GM18519 (cell line): ENCODE results near the gene MDGA2.
"Not testable (repeated sequence)": the region's sequence is repeated elsewhere in the genome, so short reads cannot be mapped to it uniquely, and the experiment has no call there.

Experiments
- ATAC-seq: cut with Tn5 transposase; IDR thresholded peaks from one replicate; pipeline ENCODE4 v1.9.1; 2021; ENCODE audit warnings: mild to moderate bottlenecking, moderate library complexity; ENCODE audit not compliant: unreplicated experiment, low FRiP score

Gene MDGA2

DNA sequence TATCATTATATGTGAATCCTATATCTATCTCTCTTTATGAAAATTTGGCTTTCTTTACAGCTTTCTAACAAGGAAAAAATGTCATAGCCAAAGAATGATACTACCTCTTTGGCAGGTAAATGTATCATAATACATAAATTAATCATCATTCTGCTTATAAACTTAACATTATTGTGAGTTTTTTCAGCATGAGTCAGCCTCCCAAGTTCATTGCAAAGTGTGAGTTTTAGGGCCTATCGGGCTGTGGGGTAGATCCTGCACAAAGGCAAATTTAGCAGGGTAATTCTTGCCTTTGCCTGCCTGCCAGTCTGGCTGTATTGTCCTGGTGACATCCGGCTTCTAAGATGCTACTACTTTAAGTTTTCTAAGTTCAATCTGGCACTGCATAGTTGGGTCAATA is 412.6 kb downstream of the MDGA2 start:
- ATAC-seq = no peak

DNA sequence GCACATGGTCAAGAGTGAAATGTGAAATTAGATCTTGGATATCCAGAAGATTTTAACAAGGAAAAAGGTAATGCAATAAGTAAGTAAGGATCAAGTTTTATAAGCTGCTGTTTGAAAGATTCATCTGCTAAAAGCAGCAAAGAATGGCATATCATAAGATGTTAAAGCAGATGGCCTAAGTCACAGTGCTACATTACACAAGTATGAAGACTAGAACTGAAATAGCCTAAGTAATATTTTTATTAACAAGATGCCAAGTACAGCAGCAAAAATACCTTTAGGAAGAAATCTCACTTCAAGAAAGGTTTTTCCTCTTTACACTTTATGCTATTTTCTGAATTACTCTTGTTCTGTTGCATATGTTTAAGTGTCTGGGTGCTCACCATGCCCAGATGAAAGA is 414.1 kb downstream of the MDGA2 start:
- ATAC-seq = no peak

DNA sequence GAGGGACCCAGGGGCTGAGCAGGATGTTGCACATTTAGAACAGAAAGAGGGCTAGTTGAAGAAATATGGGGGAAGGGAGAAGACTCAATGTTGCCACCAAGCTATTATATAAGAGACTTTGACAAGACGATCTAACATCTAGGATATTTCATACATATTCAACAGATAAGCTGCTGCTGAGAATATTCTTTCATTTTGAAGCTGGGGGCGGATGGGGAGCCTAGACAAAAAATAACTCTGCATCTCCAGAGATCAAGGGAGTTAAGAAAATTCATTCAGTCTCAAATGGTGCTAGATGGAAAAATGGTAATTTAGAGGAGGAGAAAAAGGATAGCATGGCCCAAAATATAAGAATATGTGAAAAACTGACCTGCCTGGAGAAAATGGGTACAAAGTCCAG is 415.6 kb downstream of the MDGA2 start:
- no peak for ATAC-seq

DNA sequence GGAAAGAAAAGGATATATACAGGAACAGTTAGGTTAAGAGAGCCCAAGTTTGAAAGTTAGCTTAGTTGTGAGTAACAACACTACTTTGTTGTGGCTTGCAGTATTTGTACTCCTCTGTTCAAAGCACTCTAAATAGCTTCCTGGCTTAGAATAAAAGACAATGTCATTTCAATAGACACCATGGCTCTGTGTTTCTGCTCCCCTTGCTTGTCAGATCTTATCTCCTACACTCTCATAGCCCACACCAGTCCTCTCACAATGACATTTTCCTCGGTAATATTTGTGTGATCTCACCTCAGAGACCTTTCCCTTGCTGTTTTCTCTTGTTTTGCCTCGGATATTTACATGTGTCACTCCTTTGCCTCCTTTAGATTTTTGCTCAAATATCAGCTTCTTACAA is 418.4 kb downstream of the MDGA2 start:
- ATAC-seq = no peak

DNA sequence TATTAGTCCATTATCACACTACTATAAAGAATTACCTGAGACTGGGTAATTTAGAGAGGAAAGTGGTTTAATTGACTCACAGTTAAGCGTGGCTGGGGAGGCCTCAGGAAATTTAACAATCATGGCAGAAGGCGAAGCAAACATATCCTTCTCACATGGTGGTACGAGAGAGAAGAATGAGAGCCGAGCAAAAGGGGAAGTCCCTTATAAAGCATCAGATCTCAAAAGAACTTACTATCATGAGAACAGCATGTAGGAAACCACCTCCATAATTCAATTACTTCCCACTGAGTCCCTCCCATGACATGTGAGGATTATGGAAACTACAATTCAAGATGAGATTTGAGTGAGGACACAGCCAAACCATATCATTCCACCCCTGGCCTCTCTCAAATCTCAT is 422.6 kb downstream of the MDGA2 start:
- no peak for ATAC-seq

DNA sequence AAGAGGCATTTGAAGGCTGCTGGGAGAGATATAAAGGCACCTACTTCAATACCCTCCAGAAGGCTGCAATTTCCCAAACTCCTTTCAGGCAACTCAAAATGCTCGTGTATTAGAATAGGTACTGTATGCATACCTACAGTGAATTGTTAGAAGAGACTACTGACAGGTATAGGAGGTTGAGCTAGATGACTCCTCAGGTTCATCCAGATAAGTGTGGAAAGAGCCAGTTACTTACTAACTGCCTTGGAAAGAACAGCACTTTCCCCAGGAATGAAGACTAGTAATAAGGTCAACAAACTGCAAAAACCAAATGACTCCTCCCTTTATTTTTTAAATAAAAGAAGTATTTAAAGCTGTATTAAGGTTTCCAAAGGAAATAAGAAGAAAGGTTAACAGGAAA is 429.0 kb downstream of the MDGA2 start:
- ATAC-seq = no peak

DNA sequence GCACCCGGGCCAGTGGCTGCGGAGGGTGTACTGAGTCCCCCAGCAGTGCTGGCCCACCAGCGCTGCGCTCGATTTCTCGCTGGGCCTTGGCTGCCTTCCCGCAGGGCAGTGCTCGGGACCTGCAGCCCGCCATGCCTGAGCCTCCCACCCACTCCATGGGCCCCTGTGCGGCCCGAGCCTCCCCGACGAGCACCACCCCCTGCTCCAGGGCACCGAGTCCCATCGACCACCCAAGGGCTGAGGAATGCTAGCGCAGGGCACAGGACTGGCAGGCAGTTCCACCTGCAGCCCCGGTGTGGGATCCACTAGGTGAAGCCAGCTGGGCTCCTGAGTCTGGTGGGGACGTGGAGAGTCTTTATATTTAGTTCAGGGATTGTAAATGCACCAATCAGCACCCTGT is 432.8 kb downstream of the MDGA2 start:
- ATAC-seq = not testable (repeated sequence)

DNA sequence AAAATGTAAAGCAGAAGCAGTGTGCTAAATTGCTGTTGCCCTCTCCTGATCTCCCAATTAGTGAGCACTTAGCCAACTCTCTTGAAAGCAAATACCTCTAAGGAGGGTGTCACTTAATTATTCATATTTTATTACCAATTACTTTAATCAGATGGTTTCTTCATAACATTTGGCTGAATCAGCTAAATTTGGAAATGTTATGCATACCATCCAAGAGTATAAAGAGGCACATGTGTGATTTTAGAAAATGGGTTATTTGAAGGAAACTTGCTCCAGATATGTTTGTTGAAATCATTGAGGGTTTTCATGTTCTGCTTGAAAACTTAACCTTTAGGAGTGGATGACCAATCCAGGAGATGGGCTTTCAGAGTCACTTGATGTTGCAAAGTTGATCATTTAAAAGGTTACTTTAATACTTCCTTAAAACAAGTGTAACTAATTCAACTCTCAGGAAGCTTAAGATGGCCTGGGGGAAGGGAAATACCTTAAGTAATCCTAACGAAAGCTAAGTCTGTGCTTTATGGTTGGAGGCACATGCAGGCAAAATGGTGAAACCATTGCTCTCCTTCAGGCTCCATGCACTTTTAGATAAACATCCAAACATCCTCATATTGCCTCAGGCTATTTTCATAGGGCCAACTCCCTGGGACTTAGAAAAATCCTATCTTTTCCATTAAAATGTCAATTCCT is 434.5 kb downstream of the MDGA2 start:
- ATAC-seq = no peak

DNA sequence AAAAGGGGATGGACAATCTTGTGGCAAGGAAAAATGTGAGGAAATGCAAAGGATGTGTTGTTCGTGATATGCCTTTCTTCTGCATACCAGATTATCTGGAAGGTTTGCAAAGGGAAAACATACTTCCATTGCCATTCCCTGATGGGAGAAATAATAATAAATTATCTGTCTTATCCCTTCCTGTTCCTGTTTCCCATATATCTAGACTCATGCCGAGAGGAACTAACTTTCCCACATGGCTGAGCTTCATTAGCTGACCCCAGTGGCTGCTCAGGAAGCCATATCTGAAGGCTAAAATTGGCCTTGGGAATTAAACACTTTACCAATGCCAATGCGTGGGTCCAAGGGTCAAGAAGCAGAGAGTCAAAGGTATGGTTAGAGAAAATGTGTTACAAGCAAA is 439.8 kb downstream of the MDGA2 start:
- no peak for ATAC-seq

DNA sequence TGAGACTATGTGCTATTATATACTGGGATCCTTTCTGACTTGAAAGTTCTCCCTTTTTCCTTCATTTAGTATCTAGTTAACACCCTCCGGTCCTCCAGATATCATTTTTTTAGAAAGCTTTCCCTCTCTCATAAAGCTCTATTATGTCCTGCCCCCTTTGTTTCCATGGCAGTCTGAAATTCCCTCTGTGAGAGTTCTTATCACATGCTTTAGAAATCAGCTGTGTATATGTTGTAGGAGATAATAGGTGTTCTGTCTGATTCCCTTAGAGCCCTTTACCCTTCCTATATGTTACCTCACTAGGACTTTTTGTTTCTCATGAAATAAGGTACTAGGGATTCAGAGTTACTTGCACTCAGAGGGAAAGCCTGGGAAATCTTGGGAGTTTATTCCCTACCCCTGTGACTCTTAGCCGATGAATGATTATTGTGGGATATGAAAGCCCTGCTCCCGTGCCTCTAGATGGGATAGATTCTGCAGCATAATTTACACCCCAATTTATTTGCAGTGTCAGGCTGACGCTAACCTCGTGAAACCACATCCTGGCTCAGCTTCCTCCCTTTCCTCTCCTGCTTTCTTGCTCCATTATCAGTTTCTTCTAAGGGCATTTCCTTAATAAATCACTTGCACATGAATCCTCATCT is 448.4 kb downstream of the MDGA2 start:
- no peak for ATAC-seq

DNA sequence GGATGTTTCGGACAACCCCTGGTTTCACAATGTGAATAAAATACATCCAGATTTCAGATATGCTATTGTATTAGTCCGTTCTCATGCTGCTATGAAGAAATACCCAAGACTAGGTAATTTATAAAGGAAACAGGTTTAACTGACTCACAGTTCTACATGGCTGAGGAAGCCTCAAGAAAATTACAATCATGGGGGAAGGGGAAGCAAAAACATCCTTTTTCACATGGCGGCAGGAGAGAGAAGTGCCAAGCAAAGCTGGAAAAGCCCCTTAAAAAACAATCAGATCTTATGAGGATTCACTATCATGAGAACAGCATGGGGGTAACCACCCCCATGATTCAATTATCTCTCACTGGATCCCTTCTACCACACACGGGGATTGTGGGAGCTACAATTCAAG is 451.7 kb downstream of the MDGA2 start:
- ATAC-seq = no peak

DNA sequence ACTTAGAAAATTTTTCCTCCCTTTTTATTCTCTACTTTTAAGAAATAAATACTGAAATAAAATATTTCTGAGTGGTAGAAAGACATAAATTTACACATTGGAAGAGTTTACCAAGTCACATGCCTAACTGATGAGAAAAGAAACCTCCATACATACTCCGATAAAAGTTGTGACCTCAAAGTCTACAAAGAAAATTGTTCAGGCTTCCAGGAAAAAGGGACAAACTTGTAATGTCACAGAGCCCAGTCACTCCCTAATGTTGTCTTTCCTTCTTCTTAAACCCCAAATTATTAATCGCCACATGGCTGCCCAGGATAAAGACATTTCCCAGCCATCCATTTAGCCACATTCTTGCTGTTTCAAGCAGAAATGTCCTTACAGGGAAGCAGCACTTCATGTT is 455.3 kb downstream of the MDGA2 start:
- no peak for ATAC-seq

DNA sequence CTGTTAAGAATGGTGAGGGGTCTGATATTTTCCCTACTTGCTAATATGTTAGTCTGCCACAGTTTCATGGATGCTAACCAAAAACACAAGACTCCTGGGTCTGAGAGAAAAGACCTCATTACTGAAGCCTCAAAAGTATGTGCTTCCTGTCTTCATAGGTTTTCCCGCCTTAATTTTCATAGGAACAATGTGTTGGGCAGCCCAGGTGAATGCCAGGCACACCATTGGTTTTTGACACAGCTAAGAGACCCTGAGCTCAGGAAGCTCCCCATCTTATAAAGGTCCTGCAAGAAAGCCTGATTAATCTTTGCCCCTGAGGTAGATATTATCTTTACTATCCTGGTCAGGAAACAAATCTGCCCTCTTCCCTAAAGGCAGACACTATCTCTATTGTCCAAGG is 464.1 kb downstream of the MDGA2 start:
- no peak for ATAC-seq

DNA sequence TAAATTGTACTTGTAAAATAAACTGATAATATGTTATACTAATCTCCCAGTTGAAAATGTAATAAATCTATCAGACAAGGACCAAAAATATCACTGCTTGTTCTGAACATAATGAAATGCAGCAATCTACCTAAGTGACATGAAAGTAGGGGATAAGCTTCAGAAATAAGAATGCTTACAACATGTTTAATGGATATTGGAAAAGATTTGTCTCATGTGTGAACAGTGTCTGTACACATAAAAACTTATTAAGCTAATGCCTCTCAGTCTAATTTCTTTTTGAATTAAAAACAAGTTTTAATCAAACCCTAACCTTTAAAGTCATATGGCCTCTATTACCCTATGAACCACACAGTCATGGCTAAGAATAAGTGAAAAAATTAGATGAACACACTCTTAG is 465.3 kb downstream of the MDGA2 start:
- ATAC-seq = no peak

DNA sequence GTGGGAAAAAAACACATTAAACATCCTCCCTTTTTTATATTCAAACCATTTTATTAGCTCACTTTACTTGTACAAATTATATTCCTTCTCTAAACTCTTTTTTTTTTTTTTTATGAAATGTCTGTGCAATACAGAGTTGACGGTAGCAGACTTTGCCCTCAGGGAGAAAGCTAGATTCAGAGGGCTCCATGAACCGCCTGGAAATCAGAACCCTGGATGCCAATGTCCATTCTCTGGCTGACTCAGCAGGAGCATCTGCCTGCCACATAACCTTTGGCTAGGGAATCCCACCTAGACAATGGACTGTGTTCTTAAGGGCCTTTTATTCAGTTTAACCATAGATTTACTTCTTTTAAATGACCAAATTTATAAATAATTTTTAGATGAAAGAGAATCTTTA is 467.0 kb downstream of the MDGA2 start:
- no peak for ATAC-seq

DNA sequence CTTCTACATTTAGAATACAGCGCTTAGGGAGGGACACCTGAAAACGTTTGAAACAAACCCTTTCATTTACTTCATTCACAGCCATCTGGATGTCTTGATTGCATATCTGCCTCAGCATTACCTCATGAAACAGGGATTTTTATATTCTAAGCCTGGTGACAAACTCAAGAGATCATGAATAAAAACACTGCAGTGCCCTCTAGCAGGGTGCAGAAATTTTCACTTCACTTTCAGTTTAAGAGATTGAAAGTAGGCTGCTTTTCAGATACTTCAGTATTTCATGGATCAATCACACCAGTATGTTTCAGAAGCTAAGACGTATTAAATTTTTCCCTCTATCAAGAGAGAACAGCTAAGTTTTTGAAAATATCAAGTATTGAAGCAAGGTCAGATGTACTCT is 467.8 kb downstream of the MDGA2 start:
- no peak for ATAC-seq

DNA sequence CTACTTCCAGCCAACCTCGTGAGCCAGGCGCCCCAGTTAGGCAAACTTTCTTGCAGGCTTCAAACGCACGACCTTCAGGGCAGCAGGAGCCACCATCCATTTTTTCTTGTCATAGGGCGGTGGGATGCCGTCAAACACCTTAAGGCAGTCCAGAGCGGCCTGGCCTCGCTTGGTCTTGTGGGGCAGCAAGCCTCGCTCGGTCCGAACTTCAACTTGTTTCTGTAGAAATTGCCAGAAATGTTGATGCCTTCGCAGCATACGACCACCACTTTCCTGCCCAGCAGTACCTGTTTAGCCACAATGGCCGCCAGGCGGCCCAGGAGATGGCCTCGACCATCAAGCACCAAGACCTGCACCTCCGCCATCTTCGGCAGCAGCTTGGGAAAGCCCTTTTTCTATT is 474.7 kb downstream of the MDGA2 start:
- no peak for ATAC-seq

DNA sequence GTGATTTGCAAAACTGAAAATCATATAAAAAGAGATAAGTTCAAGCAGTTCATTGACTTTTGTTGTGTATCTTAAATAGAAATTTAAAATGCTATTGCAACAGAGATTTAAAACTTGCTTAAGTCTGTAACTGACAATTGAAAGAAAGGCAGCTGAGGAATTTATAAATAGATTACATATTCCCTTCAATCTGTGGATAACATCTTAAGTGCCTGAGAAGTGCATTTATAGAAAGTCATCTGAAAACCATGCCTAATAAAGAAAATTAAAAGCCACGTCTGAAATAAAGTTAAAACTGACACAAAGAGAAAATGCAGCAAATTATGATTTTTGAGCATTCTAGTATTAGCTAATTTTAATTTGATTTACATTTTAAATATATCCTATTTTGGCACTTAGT is 479.8 kb downstream of the MDGA2 start:
- no peak for ATAC-seq

DNA sequence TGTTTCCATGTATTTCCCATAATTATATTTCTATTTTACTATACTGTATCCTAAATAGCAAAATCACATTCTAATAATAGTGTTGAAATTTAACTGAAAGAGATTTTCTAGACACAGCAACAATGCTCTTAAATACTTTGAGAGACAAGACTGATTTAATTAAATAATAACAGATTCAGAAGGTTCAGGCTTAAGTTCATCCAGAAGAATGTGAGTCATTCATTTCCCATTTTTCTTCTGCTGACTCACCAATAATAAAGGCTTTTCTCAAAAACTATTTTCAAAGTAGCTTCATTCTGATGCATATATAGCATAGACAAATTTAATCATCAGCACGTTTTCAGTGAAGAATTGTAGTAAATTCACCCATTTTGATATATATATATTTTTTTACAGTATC is 481.4 kb downstream of the MDGA2 start:
- ATAC-seq = no peak

DNA sequence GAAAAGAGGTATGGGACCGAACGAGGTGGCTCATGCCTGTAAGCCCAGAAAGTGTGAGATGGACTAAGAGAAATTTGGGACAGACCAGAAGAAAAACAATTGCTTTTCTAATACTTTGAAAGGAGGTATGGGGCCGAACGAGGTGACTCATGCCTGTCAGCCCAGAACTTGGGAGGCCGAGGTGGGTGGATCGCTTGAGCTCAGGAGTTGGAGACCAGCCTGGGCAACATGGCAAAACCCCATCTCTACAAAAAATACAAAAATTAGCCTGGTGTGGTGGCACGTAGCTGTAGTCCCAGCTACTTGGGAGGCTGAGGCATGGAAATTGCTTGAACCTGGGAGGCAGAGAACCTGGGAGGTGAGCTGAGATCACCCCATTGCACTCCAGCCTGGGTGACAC is 483.2 kb downstream of the MDGA2 start:
- not testable (repeated sequence) for ATAC-seq

DNA sequence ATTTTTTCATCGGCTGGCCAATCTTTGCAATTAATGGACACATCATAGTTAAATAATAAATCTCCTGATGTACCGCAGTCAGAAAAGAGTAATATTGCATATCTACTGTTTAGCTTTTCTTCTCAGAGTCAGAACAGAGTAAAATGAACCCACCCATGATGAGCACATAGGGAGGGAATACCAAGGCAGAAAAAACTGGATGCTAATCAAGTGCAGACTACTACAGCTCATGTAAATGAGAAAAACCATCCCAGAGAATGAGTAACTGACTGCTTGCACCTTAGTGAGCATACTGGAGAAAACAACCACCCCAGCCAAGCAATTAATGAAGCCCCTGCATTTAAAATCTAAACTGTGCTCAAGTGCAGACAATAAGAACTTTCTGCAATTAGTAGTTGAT is 483.7 kb downstream of the MDGA2 start:
- no peak for ATAC-seq

DNA sequence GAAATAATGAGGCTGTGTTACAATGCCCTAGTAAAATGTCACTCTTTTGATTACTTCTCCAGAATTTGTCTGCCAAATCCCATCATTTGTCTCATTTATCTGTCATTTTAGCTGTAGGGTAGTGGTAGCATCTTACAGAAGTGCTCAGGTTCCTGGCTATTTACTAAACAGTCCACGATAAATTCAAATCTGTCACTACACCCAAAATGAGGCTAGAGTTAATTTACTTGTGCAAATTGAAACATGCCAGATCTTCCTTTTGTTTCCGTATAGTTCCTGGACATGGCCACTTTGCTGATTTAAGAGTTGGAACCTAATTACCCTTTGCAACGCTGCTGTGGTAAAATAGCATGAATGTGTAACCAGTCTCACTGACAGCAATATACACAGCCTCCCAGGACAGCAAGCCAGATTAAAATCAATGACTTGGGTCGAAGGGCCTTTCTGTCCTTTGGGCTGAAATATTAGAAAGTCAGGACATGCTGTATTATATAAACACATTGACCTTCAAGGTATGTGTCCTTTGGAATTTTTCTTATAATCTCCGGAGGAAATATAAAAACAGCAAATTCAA is 485.4 kb downstream of the MDGA2 start:
- no peak for ATAC-seq
